NCI-H2029 (cell line): ENCODE results near the gene TSEN54.
"Not testable (repeated sequence)": the region's sequence is repeated elsewhere in the genome, so short reads cannot be mapped to it uniquely, and the experiment has no call there.

Experiments used
- DNase-seq: peaks from one replicate; lab custom pipeline; 2025; lab: John Stamatoyannopoulos, UW

The TSEN54 gene

GRCh38 chr17:75516255-75516618 is at the start of gene TSEN54:
TSEN54 (plus strand) TSS chr17:75516528; CDS start chr17:75516561, 33 bp downstream.
- DNase-seq: peak; percentile 79

GRCh38 chr17:75468291-75468754 is 48.0 kb upstream of the TSEN54 start:
- no peak for DNase-seq

- DNase-seq: peak; percentile 23
These were observed 47.5 kb upstream of the TSEN54 start for GRCh38 chr17:75468779-75469373.

- no peak for DNase-seq
These were observed 45.1 kb upstream of the TSEN54 start for GRCh38 chr17:75471207-75471606.

- DNase-seq: peak; percentile 30
These were observed 44.2 kb upstream of the TSEN54 start for GRCh38 chr17:75472119-75472518.

- DNase-seq: no peak
These were observed 43.1 kb upstream of the TSEN54 start for GRCh38 chr17:75473246-75473645.

- no peak for DNase-seq
These were observed 41.6 kb upstream of the TSEN54 start for GRCh38 chr17:75474736-75475135.

GRCh38 chr17:75475144-75475835 is 41.0 kb upstream of the TSEN54 start:
- DNase-seq: no peak

- no peak for DNase-seq
These were observed 40.5 kb upstream of the TSEN54 start for GRCh38 chr17:75475851-75476250.

- no peak for DNase-seq
These were observed 40.1 kb upstream of the TSEN54 start for GRCh38 chr17:75476271-75476671.

GRCh38 chr17:75476752-75477489 is 39.4 kb upstream of the TSEN54 start:
- DNase-seq: no peak

- DNase-seq: not testable (repeated sequence)
These were observed 38.9 kb upstream of the TSEN54 start for GRCh38 chr17:75477490-75477862.

- DNase-seq: no peak
These were observed 37.8 kb upstream of the TSEN54 start for GRCh38 chr17:75478508-75478907.

GRCh38 chr17:75480281-75480680 is 36.0 kb upstream of the TSEN54 start:
- no peak for DNase-seq

- DNase-seq: no peak
These were observed 34.9 kb upstream of the TSEN54 start for GRCh38 chr17:75481194-75482068.

GRCh38 chr17:75482098-75482942 is 34.0 kb upstream of the TSEN54 start:
- DNase-seq: no peak

GRCh38 chr17:75485688-75486087 is 30.6 kb upstream of the TSEN54 start:
- DNase-seq: no peak

- no peak for DNase-seq
These were observed 30.2 kb upstream of the TSEN54 start for GRCh38 chr17:75486151-75486550.

- no peak for DNase-seq
These were observed 29.4 kb upstream of the TSEN54 start for GRCh38 chr17:75486951-75487350.

GRCh38 chr17:75487351-75488070 is 28.8 kb upstream of the TSEN54 start:
- no peak for DNase-seq
